Ishikawa (cell line): ENCODE data around the gene FOXJ1.

Experiments
- CEBPB ChIP-seq: IDR thresholded peaks from 2 replicates; pipeline ENCODE4 v1.6.1; 2012
- CREB1 ChIP-seq: IDR thresholded peaks from 2 replicates; pipeline ENCODE4 v1.6.1; 2012; ENCODE audit warnings: low read depth
- EGR1 ChIP-seq: IDR thresholded peaks from 2 replicates; pipeline ENCODE4 v1.6.1; 2012
- EP300 ChIP-seq: IDR thresholded peaks from 2 replicates; pipeline ENCODE4 v1.6.1; 2012; ENCODE audit warnings: borderline replicate concordance
- FOXM1 ChIP-seq: IDR thresholded peaks from 2 replicates; pipeline ENCODE4 v1.6.1; 2012; ENCODE audit warnings: low read depth, borderline replicate concordance
- MAX ChIP-seq: IDR thresholded peaks from 2 replicates; pipeline ENCODE4 v1.6.1; 2012
- NFIC ChIP-seq: IDR thresholded peaks from 2 replicates; pipeline ENCODE4 v1.6.1; 2012
- RAD21 ChIP-seq: IDR thresholded peaks from 2 replicates; pipeline ENCODE4 v1.6.1; 2012; ENCODE audit warnings: low read depth
- REST ChIP-seq: IDR thresholded peaks from 2 replicates; pipeline ENCODE4 v1.6.1; 2012; ENCODE audit warnings: low read depth, mild to moderate bottlenecking
- TAF1 ChIP-seq: IDR thresholded peaks from 2 replicates; pipeline ENCODE4 v1.6.1; 2012; ENCODE audit warnings: low read depth, mild to moderate bottlenecking
- TCF12 ChIP-seq: IDR thresholded peaks from 2 replicates; pipeline ENCODE4 v1.6.1; 2012; ENCODE audit warnings: low read depth
- TEAD4 ChIP-seq: IDR thresholded peaks from 2 replicates; pipeline ENCODE4 v1.6.1; 2012
- USF1 ChIP-seq: IDR thresholded peaks from 2 replicates; pipeline ENCODE4 v1.6.1; 2012
- YY1 ChIP-seq: IDR thresholded peaks from 2 replicates; pipeline ENCODE4 v1.6.1; 2012; ENCODE audit warnings: low read depth
- ZBTB7A ChIP-seq: IDR thresholded peaks from 2 replicates; pipeline ENCODE4 v1.6.1; 2012; ENCODE audit warnings: low read depth

FOXJ1 gene

DNA sequence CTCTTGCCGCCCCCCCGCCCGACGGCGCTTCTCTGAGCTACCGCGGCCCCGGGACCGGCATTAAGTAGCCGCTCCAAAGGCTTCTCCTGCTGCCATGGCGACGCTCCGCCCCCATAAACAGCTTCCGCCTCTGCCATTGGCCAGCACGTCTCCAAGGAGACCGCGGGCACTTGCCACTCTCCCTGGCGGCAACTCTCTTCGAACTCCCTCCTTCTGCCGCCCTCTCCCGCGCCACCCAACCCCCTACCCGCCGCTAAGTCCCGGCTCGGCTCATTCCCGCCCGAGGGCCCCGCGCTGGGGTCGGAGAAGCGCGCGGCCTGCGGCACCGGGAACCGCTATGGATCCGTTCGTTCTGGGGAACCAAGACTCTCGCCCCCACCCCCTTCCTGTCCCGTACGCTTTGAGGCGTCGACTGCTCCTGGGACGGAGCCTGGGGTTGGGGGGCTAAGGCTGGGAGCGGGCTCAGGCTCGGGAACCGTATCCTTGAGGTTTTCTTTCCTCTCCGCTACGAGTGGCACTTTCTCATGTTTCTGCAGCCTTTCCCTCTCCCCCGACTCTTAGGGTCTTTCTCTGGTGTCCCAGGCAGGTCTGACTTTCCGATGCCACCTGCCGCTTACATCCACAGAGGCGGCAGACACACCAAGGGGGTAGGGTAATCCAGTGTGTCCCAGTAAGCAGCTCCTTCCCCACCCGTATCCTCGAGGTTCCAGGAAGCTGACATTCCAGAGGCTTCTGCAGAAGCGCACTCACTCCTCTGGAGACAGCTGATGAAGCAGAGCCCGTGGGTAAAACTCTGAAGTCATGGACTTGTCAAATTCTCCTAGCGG is at the start of gene FOXJ1:
Gene FOXJ1, minus strand, starts transcription at position 34 of the 827 bp plus-strand sequence. CDS start 850 bp downstream, outside the sequence.
- peak; percentile 75; the same call in 1 of the 2 replicates for TF ChIP-seq FOXM1
- TF ChIP-seq CEBPB, result no peak
- TF ChIP-seq ZBTB7A, result peak; percentile 82
- TF ChIP-seq REST, result no peak
- TF ChIP-seq USF1, result no peak
- peak; percentile 35; the same call in 1 of the 2 replicates for TF ChIP-seq TCF12
- TF ChIP-seq YY1, result peak; percentile 75
- TF ChIP-seq EGR1, result peak; percentile 82
- peak; percentile 36; the same call in 1 of the 2 replicates for TF ChIP-seq TAF1
- peak; percentile 88 for TF ChIP-seq MAX

DNA sequence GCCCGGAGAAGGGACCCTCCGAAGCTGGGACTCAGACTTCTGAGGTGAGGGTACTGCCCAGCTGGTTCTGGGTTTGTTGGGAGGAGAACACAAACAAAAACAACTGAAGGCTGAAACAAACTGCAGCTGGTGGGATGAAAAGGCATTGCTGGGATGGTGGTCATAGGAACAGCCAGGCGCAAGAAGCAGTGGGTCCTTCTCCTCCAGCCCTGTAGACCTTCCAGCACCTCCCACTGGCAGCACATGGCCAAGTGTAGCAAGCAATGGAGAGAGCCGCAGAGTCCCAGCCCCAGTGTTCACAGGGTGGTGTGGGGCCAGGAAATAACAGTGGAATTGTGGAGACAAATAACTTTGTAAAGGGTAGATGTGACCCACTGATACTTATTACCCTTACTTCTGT is 48.7 kb upstream of the FOXJ1 start:
- TF ChIP-seq CEBPB, result no peak
- TF ChIP-seq MAX, result no peak
- no peak for TF ChIP-seq RAD21
- TF ChIP-seq REST, result no peak
- no peak for TF ChIP-seq USF1
- no peak for TF ChIP-seq EGR1
- TF ChIP-seq NFIC, result no peak

- TF ChIP-seq FOXM1 (no peak), TEAD4 (no peak), NFIC (no peak), ZBTB7A (no peak), USF1 (no peak), MAX (no peak), CEBPB (no peak), EGR1 (no peak), CREB1 (no peak), TAF1 (no peak), RAD21 (no peak), YY1 (no peak), TCF12 (no peak), EP300 (no peak), REST (no peak)
Observed at GRCh38 chr17:76189247-76189646, 48.2 kb upstream of the FOXJ1 start.
